GM21737 (cell line): ENCODE measurements around the gene SPG7.
"Not testable (repeated sequence)": the region's sequence is repeated elsewhere in the genome, so short reads cannot be mapped to it uniquely, and the experiment has no call there.

Experiments
- ATAC-seq: cut with Tn5 transposase; IDR thresholded peaks from one replicate; pipeline ENCODE4 v1.9.1; 2021; ENCODE audit warnings: mild to moderate bottlenecking, moderate library complexity; ENCODE audit not compliant: unreplicated experiment

The SPG7 gene

GRCh38 chr16:89561142-89561883 is 53.1 kb downstream of the SPG7 start:
- ATAC-seq, result no peak

GRCh38 chr16:89561884-89562599 is 53.8 kb downstream of the SPG7 start:
- no peak for ATAC-seq

GRCh38 chr16:89562939-89563338 is 54.7 kb downstream of the SPG7 start:
- no peak for ATAC-seq

GRCh38 chr16:89563639-89564392 is 55.6 kb downstream of the SPG7 start:
- no peak for ATAC-seq

GRCh38 chr16:89564476-89565255 is 56.5 kb downstream of the SPG7 start:
- no peak for ATAC-seq

- no peak for ATAC-seq
Observed at GRCh38 chr16:89565256-89565505, 57.0 kb downstream of the SPG7 start.

GRCh38 chr16:89565506-89566372 is 57.5 kb downstream of the SPG7 start:
- ATAC-seq, result no peak

- no peak for ATAC-seq
Observed at GRCh38 chr16:89567656-89568594, 59.7 kb downstream of the SPG7 start.

GRCh38 chr16:89569506-89570341 is 61.5 kb downstream of the SPG7 start:
- no peak for ATAC-seq

GRCh38 chr16:89570342-89570923 is 62.2 kb downstream of the SPG7 start:
- no peak for ATAC-seq

GRCh38 chr16:89570983-89571598 is 62.9 kb downstream of the SPG7 start:
- ATAC-seq, result not testable (repeated sequence)

GRCh38 chr16:89571636-89572035 is 63.4 kb downstream of the SPG7 start:
- ATAC-seq, result no peak

- ATAC-seq, result no peak
Observed at GRCh38 chr16:89572073-89572484, 63.9 kb downstream of the SPG7 start.

- ATAC-seq, result no peak
Observed at GRCh38 chr16:89572485-89573205, 64.4 kb downstream of the SPG7 start.

- no peak for ATAC-seq
Observed at GRCh38 chr16:89573826-89574680, 65.8 kb downstream of the SPG7 start.

GRCh38 chr16:89574681-89575246 is 66.6 kb downstream of the SPG7 start:
- peak; percentile 59 for ATAC-seq
